ENCODE measurements around the gene CHN2.

CHN2 gene

DNA sequence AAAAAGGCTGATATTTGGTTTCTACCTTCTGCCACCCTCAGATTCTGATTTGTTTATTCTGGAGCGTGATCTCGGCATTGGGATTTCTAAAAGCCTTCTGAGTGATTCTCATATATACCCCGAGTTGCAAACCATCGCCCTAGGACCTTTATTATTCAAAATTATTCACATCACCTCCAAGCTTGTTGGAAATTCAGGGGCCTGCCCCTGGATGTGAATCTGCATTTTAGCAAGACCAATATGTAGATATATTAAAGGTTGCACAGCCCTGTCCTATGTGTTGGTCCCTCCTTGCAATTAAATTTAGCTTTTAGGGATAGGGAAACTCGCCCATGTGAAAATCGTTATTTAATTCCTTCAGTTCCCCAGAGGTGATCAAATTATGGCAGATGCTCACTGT is 9.0 kb upstream of the CHN2 start:
- no peak overlapping the region for H3K4me3 ChIP-seq (ENCODE audit: low read depth, low read length)
- TF ChIP-seq, protein P1, sequence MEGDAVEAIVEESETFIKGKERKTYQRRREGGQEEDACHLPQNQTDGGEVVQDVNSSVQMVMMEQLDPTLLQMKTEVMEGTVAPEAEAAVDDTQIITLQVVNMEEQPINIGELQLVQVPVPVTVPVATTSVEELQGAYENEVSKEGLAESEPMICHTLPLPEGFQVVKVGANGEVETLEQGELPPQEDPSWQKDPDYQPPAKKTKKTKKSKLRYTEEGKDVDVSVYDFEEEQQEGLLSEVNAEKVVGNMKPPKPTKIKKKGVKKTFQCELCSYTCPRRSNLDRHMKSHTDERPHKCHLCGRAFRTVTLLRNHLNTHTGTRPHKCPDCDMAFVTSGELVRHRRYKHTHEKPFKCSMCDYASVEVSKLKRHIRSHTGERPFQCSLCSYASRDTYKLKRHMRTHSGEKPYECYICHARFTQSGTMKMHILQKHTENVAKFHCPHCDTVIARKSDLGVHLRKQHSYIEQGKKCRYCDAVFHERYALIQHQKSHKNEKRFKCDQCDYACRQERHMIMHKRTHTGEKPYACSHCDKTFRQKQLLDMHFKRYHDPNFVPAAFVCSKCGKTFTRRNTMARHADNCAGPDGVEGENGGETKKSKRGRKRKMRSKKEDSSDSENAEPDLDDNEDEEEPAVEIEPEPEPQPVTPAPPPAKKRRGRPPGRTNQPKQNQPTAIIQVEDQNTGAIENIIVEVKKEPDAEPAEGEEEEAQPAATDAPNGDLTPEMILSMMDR (IDR thresholded peaks at IDR 0.05; ENCODE audit: low read depth, low read length): no peak

GRCh38 chr7:29189743-29190201 is 4.8 kb upstream of the CHN2 start:
- TF ChIP-seq, protein P1 (IDR thresholded peaks at IDR 0.05; ENCODE audit: low read depth, low read length): no peak
- no peak overlapping the region for H3K4me3 ChIP-seq (ENCODE audit: low read depth, low read length)

- TF ChIP-seq, protein P1 (IDR thresholded peaks at IDR 0.05; ENCODE audit: low read depth, low read length): no peak
- H3K4me3 ChIP-seq (ENCODE audit: low read depth, low read length): no peak overlapping the region
These were observed 4.1 kb upstream of the CHN2 start for GRCh38 chr7:29190349-29191045.

DNA sequence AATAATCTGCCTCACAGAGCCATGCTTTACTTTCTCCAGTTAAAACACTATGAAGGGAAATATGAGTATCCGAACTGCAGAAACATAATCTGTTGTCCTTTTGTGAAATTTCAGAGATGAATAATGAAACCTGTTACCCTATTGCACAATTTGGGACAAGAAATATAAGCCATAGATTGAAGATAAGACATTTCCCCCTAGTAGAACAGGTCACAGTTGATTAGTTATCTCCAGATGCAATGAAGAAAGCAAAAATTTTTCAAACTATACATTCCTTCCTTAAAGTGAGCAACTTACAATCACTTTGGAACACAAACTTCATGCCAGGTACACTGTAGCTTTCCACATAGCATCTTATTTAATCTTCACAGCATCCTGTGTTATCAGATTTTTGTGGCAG is 2.3 kb upstream of the CHN2 start:
- TF ChIP-seq, protein P1 (IDR thresholded peaks at IDR 0.05; ENCODE audit: low read depth, low read length): no peak
- no peak overlapping the region for H3K4me3 ChIP-seq (ENCODE audit: low read depth, low read length)

- TF ChIP-seq, protein P1 (IDR thresholded peaks at IDR 0.05; ENCODE audit: low read depth, low read length): no peak
- H3K4me3 ChIP-seq (ENCODE audit: low read depth, low read length): no peak overlapping the region
These were observed 1.8 kb upstream of the CHN2 start for GRCh38 chr7:29192811-29193210.

- H3K4me3 ChIP-seq (ENCODE audit: low read depth, low read length): no peak overlapping the region
- TF ChIP-seq, protein P1 (IDR thresholded peaks at IDR 0.05; ENCODE audit: low read depth, low read length): no peak
These were observed 1.0 kb upstream of the CHN2 start for GRCh38 chr7:29193316-29194205.

GRCh38 chr7:29194206-29194593 is 375 bp upstream of the CHN2 start:
- no peak overlapping the region for H3K4me3 ChIP-seq (ENCODE audit: low read depth, low read length)
- TF ChIP-seq, protein P1 (IDR thresholded peaks at IDR 0.05; ENCODE audit: low read depth, low read length): no peak
